Cardiac septum (tissue), 1 donor: ENCODE data around the gene NRK. TPM values are rescaled to one million over a fixed set of nuclear protein-coding genes. Genes with fewer than 3 reads are reported as not detected.
"Not testable (repeated sequence)": the region's sequence is repeated elsewhere in the genome, so short reads cannot be mapped to it uniquely, and the experiment has no call there.

Source experiments
- DNase-seq: peaks from one replicate; pipeline ENCODE4 v3.0.0-alpha.2; 2020; ENCODE audit warnings: low spot score
- intact Hi-C: fragments of 100-400 bp; cut with DNase I; formaldehyde crosslinking; loops from one replicate; pipeline ENCODE4 v1.14.0; 2022
- total RNA-seq: library from RNA; stranded (reverse); fragmentation: NEBNext Ultra II Directional; extraction: Animal tissue kit (Norgen Biotek cat#: 25700); gene quantifications from one replicate; pipeline ENCODE4 v1.2.1, GENCODE V29; 2021
- donor health status: DM: no; HTN: no; CAD: no.

Gene NRK
- total RNA-seq, 1 donor from 2014 or later: 4.9 TPM

DNA sequence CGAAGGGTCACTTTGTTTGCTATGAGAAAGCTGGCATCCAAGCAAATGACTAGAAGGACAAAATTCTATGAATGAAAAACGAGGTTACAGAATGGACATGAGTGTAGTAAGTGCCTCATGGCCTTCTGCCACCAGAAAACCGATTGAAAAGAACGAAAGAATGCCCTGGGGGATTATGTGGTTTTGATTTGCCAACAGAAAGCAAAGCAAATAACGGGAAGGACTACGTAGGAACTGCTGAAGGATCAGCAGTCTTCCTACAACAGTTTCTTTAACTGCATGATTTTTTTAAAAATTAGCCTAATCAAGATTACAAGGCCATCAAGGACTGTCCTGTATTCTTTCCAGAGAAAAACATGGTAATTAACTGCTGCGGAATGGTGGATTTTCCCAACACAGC, 50.6 kb downstream of the NRK start:
- intact Hi-C loops: no loop called here
- DNase-seq: no peak

DNA sequence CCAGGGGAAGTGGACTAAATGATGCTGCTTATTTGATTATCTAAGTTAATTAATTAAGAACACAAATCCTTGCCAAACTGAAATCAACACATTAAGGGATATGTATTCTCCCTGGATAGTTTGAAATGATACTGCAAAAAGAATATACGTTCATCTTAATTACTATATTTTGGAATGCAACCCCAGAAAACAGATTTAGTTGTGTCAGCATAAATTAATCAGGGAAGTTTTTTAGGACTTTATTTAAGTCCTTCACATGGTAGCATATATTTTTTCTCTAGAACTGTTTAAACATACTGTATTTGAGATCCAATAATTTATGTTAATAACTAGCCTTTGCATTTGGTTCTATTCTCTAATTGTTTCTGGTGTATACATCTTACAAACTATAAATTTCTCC, 52.5 kb downstream of the NRK start:
- intact Hi-C loops: no loop called here
- no peak for DNase-seq

DNA sequence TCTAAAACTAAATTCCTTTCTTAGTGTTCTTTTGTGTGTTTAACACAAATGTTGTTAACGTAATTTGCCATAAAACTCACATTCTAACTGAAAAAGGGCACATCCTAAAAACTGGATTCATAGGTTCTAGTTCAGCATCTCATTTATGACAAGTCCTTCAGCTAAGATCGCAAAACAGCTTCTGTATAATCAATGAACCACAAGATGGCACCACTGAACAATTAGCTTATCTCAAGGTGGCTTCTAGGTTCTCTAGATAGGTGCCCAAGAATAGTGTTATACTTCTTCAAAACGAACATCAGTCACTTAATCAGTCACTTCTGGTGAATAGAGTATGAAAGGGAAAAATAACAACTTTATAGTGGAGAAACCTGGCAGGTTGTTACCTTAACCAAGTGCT, 54.3 kb downstream of the NRK start:
- intact Hi-C loops: no loop called here
- DNase-seq: no peak

DNA sequence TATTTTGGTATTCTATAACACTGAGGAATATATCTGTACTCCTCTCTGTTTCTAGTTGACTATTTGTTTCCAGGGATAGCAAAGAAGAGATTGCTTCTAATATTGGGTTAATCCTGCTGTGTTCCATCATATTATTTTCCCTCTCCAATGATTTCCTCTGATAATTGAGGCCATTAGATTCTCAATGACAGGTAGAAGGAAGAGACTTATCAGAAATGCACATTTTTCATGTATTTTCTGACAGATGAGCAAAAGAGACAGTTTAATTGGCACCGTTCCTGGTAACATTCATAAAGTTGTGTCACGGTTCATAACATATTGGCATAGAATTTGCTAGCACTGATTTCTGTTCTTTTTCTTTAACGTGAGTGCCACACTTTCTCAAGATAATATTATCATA, 58.2 kb downstream of the NRK start:
- no peak for DNase-seq
- intact Hi-C loops: no loop called here

DNA sequence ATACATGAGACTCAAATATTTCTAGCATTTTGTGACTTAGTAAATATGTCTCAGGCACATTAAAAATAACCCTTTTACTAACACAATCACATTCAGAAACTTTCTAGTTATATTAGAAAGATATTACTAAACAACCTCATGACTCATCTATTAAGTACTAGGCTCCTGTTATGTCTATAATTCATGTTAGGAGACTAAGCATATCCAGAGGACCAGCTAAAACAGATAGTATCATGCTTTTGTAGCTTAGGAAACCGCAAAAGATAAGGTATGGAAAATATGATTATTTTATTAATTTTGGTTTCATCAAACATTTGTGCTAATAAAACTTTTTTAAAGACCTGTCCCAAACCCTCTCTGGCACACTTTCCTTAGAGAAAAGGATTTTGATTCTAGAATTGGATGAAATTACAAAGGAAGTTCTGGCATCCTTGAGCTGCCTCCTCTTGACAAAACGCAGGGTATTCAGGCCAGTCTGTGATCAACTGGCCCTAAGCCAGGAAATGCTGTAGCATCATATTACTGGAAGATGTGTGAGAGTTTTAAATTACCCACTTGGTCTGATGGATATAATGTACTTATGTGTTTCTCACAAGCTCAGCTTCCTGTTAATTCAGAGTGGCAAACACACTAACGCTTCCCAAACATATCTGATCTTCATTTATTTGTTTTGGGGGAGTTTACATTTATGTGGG, 60.4 kb downstream of the NRK start:
- intact Hi-C loops: no loop called here
- no peak for DNase-seq

DNA sequence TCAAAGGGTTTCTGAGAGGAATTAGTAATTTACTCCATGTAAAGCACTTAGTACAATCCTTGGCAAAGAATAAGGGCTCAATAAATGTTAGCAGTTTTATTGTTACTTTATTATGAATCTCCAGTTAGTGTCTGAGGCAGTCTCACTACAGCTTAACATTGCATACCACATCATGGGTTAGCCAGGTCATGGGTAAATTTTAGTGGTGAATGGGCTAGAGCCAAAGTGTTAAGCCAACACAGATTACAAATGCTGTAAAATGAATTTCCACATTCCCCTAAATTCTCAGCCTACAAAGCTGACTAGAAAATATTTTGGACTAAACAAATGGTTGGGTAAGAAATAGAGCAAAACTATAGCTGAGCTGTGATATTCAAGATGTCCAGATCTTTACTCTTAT, 72.4 kb downstream of the NRK start:
- intact Hi-C loops: no loop called here
- DNase-seq: no peak

DNA sequence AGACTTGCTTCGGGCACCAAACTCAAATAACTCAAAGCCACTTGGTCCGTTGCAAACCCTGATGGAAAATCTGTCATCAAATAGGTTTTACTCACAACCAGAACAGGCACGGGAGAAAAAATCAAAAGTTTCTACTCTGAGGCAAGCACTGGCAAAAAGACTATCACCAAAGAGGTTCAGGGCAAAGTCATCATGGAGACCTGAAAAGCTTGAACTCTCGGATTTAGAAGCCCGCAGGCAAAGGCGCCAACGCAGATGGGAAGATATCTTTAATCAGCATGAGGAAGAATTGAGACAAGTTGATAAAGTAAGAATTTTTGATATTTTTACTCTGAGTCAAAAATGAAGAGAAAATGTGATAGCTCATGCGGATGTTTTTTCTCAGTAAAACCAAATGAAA, 87.2 kb downstream of the NRK start:
- no peak for DNase-seq

DNA sequence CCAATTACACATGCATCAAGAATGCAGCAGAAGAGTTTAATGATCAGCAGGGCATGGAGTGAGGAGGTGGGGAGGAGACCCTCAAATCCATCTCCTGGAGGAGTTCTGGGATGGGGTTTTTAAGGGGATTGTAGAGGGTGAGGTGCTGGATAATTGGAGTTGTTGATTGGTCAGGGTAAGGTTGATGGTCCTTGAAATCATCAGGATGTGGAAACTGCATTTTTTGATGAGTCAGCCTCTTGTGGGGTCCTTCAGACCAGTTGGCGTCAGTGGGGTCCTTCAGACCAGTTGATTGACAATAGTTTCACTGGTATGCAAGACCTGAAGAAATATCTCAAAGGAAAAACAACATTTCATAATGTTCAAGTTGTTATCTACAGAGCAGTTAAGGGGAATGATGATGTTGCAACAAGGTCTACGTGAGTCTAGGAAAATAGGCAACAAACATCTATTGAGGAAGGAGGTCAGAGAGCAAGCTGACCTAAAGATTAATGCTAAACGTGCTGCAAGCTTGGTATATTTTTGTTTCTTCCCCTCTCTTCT, 88.3 kb downstream of the NRK start:
- no peak for DNase-seq
- intact Hi-C loops: no loop called here

More for the DNA sequence above, 87.2 kb downstream of the NRK start:
- intact Hi-C loops: no loop called here

DNA sequence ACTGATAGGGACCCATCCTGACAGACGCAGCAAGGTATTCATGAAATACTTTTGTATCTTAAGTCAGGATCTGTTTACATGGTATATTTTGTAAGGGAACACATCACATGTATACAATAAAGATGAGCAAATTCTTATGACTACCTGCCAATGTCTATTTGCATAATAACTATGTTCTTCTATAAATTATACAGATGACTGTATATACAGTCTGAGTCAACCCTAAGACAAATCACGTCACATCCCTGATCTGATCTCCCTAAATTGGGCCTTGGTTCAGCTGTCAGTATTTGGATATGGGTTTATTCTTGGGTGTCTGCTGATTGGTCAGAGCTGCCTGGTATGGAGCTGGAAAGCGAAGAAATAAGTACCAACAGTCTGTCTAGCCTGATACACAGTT, 122.9 kb downstream of the NRK start:
- intact Hi-C loops: no loop called here
- no peak for DNase-seq

DNA sequence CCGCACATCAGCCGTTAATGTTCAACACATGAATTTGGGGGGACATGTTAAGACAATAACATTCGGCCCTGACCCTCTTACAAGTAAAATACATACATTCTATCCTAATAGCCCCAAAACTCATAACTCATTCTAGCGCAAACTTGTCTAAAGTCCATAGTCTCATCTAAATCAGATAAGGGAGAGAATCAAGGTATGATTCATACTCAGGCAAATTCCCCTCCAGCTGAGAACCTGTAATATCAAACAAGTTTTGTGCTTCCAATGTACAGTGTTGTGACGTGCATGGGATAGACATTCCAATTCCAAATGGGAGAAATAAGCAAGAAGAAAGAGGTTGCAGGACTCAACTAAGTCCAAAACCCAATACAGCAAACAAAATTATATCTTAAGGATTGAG, 147.1 kb downstream of the NRK start:
- intact Hi-C loops: no loop called here
- no peak for DNase-seq

DNA sequence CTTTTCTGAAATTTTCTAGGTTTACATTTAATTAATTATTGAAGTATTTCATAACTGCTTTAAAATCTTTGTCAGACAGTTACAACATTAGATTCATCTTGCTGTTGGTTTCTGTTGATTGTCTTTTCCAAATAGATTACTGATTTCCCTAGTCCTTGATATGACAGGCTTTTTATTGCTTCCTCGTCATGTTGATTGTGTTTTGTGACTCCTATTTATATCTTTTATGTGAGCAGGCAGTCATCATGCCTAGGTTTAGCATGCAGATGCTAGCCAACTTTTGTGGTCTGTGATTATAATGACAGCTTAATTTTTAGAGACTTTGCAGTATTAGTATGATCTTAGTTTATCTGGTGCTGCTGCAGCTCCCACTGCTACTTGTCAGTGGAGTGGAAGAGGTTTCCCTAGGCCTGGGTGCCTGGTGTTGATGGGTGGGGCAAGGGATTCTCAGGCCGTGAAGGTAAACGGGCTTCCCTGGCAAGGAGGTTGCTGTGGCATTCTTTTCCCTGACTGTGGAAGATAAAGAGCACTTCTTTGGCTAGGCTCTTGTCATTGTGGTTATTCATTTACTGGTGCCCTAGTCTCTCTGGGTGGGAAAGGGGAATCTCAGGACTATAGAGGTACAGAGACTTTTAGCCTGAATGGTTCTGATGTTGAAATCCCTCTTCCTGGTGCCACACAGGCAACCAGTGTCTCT, 150.5 kb downstream of the NRK start:
- intact Hi-C loops: no loop called here
- DNase-seq: no peak

DNA sequence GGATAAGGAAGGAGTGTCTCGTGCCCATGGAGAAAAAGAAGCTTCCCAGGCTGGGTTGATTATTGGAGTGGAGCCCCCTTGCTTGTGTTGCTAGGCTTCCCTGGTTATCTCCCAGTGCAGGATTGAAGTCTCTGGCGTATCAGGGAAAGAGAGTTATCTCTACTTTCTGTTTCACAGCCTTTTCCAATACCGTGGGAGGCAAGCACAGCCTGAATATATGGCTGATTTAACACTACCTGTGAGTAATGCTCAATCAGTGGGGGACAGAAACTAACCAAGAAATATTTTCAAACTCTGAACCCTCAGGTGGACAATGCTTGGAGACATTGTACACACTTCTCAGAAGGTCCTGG, 151.0 kb downstream of the NRK start:
- DNase-seq: no peak
- intact Hi-C loops: no loop called here

DNA sequence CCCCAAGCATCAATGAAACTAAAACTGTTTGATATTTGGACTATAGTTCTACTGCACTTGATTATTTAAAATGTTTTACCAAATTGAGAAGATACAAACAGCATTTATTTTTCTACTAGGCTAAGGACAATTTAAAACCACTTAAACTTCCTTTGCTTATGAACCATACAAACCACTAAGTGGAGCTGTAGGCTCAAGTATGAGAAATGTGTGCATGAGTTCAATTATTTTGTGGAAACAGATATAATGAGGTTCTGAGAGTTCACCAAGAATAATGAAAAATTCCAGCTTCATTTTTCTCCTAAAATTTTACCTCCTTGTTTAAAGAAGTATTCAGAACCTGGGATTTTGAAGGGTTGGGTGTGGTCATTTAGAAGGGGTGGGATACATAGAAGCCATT, 153.0 kb downstream of the NRK start:
- DNase-seq: no peak
- intact Hi-C loops: no loop called here

DNA sequence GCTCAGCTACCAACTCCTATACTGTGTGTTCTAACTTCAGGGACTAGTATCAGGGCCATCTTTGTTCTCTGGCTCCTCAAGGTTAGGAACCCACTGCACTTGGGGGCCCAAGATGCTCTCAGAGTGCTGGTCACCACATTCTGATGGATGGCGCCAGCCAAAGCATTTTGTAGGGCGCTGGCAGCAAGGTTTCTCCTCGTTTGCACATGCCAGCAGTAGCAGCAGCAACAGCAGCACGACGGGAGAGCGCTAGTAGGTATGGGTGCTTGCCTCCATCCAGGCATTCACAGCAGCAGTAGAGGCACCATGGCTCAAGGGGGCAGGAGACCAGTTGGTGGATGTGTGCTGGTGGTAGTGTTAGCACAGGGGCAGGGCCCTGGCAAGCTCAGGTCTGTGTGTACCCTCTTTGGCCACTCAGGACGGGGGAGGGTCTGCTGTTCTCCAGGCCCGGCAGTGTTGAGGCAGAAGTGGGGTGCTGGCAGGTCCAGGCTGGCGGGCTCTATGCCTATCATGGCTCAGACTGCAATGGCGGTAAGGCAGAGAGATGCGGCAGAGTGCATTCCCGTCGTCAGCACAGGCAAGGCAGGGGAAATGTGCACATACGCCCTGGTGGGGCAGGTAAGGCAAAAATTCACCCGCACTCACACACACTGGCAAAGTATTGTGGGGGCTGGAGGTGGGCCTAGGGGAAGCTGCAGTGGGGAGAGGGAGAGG, 159.6 kb downstream of the NRK start:
- intact Hi-C loops: no loop called here
- DNase-seq: no peak

DNA sequence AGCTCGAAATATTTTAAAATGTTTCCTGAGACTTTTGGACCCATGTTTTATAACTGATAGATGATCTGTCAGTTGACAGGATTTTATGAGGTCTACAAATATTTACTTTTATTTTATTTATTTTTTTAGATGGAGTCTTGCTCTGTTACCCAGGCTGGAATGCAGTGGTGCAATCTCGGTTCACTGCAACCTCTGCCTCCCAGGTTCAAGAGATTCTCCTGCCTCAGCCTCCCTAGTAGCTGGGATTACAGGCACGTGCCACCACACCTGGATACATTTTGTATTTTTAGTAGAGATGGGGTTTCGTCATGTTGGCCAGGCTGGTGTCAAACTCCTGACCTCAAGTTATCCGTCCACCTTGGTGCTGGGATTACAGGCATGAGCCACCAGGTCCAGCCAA, 166.1 kb downstream of the NRK start:
- DNase-seq: not testable (repeated sequence)

DNA sequence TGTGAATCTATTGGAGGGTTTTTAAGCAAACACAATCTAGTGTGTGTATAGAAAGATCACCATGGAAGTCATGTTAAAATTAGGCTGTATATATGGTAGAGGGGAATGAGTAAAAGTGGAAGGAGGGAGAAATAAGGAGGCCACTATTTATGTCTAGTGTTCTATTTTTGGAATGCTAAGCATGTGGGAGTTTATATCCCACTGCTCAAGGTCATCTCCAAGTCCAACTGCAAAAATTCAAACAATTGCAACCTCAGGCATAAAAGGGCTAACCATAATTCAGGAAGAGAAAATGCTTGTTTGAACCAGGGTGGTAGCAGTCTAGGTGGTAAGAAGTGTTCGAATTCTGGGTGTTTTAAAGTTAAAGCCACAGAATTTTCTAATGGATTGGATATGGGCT, 177.0 kb downstream of the NRK start:
- DNase-seq: no peak
- intact Hi-C loops: no loop called here

More for the DNA sequence above, 166.1 kb downstream of the NRK start:
- intact Hi-C loops: not testable (repeated sequence)

DNA sequence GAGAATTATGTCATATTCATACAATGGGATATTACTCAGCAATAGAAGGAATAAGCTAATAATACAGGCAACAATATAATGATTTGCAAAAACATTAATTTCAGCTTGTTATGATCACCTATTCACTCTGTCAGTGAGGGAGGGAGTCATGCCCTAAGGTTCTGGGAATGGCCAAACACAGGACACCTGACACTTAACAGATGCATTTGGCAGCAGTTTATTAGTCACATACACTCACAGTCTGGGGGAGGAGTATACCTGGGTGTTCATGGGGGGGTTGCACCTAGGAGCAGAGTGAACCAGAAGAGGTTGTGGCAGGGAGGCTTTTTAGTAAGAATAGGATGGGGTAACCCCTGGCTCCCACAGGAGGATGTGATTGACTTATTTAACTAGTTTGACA, 177.9 kb downstream of the NRK start:
- intact Hi-C loops: no loop called here
- DNase-seq: no peak

DNA sequence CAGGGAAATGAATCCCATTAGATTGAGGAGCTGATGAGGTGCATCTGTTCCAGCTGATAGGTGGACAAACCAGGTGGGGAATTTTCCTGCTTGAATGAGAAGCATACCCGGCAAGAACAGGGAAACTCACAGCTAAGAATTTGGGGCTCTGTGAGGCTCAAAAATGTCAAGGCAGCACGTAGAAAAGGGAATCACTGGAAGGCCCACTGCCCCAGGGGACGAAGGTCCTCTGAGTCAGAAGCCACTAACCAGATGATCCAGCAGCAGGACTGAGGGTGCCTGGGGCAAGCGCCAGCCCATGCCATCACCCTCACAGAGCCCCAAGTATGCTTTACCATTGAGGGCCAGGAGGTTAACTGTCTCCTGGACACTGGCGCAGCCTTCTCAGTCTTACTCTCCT, 178.3 kb downstream of the NRK start:
- DNase-seq, intact Hi-C loops: not testable (repeated sequence)

DNA sequence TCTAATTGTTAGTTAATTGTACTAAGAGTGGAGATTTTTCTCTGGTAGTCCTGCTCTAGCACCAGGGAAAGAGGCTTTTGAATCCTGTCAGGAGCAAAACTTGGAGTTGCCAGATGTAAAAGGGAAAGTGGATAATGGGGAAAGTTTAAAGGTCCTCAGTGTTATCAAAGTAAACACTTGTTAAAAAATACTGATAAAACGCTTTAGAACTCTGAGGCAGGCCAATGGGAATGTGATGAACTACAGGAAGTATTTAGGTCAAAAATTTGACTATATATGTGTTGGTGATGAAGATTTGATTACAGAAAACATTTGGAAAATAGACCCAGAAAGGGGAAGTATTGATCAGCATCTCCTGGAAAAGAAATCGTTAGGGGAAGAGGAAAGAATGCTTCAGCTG, 183.3 kb downstream of the NRK start:
- intact Hi-C loops: no loop called here
- DNase-seq: no peak

DNA sequence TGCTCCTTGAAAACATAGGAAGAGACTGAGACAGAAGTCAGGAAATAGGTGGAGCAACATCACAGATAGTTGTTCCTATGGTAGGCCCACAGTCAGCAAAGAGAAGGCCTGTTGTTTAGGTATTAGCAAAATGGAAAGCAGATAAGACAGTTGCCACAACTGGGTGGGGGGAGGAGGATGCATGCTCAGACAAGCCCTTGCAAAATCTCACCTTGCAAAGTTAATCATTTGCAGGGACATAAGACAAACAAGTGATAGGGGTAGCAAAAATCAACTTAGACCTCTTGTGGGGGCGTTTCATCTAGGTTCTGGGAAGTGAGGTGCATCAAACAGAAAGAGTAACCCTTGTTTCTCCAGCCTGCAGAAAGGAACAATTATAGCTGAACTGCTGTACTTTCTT, 185.5 kb downstream of the NRK start:
- intact Hi-C loops: no loop called here

More for the DNA sequence above, 185.5 kb downstream of the NRK start:
- DNase-seq: no peak
